HG02642 (cell line): ENCODE data around the gene LMX1A.

Experiments
- ATAC-seq: cut with Tn5 transposase; IDR thresholded peaks from one replicate; pipeline ENCODE4 v1.9.1; 2021; ENCODE audit warnings: mild to moderate bottlenecking; ENCODE audit not compliant: unreplicated experiment, poor library complexity

Gene LMX1A

DNA sequence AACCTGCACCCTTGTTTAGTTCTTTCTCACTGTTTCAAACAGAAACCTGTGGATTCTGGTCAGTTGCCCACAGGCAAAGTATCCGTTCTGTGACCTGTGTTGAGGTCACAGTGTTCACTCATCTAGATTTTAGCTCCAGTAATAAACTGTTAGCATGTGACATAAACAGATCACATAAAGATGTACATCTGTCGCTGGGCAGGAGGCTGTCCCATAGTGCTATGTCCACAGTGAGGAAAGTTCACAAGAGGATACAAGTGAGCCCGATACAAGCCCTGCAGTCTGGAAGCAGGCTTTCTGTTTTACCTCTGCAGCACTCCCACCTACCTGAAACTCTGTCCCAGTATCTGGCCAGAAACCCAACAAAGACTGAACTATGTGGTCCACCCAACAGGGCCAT, 28.4 kb downstream of the LMX1A start:
- no peak for ATAC-seq

DNA sequence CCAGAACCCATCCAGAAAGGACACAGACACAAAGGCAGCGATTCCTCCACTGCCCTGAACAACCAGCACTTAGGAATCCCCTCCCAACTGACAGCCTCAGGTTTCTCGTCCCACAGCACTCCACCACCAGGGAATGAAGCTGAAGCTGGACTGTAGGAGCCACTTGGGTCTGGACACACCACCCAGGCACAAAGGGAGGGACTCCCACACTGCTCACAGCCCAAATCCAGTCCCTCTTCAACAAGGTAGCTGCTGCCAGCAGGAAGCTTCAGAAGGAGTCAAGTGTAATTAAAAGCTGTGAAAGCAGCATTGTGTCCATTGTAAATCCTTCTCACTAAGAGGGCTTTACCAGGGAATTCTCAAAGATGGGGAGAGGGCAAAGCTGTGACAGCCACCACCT, 29.0 kb downstream of the LMX1A start:
- ATAC-seq = no peak

DNA sequence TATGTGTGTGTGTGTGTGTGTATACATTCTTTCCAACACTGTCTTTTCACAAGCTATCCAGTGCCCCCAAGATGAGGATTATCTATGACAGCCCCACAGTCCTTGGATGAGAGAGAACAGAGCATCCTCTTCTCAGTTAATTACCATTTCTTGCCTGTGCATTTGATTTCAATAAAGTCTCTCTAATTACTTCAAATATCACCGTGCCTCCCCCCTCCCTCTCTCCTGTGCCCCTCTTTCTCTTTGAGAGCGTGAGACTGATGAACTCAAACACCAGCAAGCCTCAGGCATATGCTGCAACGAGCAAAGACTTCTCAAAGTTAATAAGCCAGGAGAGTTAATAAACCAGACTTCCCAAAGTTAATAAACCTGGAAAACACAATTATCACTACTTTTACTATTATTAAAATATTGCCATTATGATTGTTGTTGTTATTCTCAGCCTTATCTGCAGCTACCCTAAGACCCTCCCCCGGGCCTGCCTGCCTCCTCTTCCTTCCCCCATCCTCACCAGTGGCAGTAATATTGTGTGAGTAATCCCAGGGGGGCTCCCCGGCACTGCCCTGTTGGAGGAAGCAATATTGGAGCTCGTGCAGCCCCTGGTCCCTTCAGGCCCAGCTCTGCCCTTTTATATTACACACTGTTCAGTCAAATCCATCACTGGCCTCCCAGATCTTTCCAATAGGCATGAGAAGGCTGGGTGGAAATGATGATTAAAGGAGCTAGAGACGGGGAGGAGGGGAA, 30.9 kb downstream of the LMX1A start:
- ATAC-seq = no peak

DNA sequence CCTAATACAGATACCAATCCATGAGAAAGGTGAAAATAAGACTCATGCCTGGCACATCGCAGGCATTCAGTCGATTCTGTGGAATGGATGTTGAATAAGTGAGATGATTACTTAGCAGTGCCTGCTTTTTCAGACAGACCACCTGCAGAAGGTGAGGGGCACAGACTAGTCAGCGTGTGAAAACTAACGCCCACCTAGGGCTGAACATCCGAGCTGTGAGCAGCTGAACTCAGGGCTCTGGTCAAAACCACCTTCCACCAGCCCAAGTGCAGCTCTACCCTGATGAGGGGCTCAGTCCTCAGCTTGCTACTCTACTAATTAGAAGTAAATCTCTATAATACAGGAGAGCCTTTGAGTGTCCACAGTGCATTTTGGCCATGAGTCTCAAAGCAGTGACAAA, 32.5 kb downstream of the LMX1A start:
- no peak for ATAC-seq

DNA sequence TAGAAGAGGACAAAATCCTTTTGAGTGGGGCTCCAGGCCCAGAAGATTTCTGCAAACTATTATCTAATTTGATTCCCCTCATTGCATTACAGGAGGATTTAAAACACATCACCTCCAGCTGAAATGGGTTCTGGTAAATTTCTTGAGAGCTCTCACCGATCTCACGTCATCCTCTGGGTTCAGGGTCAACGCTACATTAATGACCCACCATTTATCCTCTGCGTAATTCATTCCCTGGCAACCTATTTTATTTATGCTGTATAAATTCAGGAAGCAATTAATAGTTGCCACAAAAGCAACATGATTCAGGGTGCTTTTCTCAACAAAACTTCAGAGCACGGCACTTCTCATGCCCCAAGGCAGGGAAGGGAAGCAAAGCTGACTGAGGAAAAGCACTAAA, 38.9 kb downstream of the LMX1A start:
- no peak for ATAC-seq

DNA sequence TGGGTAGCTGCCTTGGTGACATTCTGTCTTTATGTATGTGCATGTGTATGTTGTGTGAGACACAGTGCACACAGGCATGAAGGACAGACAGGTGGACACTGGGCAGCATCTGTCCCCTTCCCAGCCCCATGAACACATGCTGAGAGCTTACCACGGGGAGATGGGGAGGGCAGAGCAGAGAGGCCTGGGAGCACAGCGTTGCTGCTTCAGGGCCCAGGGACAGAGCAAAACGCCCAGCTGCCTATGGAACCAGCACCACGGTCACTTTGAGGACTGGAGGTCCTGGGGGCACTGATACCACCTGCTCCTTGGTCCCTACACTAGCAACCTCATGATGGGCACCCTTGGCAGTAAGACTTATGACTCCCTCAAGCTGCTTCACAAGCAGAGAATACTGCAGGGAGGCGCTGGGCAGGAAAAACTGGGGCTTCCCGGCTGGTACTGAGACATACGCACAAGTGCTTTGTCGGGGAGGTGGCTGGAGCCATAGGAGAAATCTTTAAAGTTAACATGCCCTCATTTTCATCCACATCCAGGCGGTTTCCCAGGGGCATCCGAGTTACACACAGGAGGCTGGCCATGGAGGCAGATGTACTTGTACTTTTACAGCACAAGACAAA, 40.3 kb downstream of the LMX1A start:
- ATAC-seq = no peak

DNA sequence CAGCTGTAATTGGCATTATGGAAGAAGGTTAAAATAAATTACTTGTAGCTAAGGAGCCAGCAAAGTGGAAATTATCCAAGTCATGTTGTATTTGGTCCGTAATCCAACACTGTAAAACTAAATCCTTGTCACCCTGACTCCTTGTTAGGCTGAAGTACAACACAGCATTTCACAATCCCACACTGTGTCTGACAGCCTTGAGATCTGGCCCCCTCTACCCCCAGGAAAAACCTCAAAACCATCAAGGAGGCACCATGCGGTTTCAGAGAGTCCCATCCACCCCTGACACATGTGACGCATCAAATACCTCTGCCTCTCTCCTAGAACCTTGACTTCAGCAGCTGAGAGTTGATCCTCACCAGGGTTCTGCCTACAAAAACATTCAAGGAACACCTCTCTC, 41.0 kb downstream of the LMX1A start:
- no peak for ATAC-seq

DNA sequence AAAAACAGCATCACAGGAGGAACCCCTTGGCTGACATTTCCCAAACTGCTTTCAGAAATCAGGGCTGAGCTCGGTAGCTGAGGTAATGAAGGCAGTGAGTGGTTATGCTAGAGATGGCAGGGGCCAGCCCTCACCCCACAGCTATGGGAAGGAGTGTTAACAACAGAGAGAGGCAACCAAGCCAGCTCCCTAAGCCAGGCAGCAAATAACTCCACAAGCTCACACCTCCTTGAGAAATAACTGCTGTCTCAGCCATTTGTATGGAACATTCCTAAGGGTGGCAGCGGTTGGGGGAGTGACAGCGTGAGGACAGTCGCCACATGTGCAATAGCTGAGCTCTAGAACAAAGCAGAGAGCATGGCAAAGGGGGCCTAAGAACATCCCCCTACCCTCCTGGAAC, 42.6 kb downstream of the LMX1A start:
- no peak for ATAC-seq

DNA sequence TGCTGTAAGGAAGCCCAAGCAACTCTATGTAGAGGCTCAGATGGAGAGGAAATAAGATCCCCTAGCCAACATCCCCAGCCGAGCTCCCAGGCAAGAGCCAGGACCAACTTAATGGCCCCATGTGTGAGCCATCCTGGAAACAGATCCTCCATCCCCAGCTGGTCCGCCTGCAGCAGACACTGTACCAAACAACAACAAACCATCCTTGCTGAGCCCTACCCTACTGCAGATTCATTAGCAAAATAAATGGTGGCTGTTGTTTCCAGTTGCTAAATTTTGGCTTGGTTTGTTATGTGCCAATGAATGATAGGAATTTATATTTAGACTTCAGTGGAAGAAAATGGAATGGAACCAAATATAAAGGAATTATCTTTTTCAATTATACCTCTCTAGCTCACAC, 43.9 kb downstream of the LMX1A start:
- ATAC-seq = no peak

DNA sequence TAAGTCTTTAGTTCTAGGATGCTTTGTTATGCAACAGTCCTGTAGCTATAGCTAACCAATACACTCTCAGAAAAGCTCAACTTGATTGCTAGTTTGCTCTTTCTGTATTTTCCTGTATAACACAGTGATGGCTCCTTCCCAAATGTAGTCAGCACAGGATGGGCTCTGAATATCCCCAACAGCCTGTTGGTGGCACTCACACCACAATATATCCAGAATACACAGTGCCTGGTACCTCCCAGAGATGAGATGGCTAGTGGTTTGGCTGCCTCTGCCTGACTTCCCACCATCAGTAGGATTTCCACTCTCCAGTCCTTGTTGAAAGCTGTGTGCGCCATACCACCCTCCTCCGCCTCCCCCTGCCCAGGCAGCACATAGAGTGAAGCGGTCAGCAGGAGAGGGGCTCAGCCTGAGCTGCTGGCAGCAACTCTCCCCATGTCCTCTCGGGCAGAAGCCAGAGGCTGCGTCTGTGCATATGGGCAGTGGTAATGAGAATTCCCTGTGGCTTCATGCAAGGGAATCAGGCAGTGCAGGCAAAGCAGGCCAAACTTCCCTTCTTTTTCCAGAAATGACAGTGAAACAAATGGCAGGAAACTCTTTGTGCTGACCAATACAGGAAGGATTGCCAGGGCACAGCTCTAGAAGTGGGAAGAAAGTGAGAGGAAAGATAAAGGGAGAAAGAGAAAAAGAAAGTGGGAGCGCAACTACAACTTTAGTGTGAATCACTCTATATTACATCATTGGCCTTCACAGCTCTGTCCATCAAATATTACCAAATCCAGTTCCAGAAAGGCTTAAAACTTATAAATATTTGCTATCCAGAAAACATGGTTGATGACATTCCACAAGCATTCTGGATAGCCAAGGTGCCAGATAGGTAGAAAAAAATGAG, 49.7 kb downstream of the LMX1A start:
- ATAC-seq = no peak

DNA sequence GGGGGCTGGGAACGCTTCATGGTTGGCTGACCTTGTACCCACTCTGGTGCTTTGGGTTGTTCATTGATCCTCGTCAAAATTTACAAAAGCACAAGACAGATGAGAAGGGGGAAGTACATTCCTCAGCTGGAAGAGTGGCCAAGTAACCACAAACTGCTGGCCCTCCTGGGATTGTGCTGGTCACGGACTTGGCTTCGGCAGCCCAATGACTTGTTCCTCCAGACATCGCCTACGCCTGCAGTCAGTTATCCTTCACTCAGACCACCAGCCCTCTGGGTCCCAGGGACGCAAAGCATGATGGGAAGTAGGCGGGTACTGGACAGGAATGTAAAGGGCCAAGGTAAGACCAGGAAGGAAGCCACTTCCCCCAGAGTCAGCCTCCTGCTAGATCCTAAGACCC, 53.1 kb downstream of the LMX1A start:
- ATAC-seq = no peak

DNA sequence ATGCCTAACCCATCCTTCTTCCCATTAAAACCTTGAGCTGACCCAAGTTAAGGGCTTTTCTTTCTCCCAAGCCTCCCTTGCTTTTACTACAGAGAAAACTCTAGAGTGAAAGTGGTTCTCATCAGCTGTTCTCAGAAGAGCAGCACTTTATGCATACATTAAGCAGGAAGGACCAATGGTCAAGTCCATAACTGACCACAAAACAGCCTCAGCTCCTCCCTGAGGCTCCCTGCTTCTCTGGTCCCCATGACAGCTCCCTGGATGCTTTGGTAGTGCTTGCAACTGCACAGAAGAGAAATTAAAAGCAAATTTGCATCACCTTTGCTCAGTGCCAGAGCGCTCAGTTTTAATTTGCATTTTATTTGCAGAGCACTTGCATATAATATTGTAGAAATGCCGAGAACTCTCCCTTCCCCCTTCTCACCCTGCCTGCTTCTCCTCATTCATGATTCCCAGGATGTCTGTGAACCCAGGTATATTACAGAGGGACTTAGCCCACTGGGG, 56.1 kb downstream of the LMX1A start:
- ATAC-seq = no peak

DNA sequence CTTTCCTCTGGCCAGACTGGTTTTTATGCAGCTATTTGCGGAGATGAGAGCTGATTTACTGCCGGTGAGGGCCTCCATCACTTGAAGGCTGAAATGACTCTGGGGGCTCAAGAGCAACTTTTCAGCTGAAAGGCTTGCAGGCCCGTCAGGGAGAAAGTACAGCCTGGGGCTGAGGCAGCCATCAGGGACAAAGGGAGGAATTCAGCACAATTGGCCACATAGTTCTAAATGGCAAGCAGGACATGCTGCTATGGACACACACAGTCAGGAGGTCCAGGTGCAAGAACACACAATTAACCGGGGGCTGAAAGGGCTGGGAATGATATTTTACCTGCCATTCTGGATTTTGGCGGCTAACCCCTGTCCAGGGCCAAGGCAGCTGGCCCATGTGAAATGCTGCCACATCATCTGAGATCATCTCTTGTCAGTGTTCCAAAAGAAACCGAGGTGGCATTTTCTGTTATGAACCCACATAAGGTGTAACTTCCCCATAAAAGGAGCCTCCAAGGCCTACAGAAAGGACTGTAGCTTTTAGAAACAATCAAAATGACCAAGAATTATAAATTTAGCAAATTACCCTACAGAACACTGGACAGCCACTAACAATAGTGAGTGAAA, 58.2 kb downstream of the LMX1A start:
- ATAC-seq = no peak

DNA sequence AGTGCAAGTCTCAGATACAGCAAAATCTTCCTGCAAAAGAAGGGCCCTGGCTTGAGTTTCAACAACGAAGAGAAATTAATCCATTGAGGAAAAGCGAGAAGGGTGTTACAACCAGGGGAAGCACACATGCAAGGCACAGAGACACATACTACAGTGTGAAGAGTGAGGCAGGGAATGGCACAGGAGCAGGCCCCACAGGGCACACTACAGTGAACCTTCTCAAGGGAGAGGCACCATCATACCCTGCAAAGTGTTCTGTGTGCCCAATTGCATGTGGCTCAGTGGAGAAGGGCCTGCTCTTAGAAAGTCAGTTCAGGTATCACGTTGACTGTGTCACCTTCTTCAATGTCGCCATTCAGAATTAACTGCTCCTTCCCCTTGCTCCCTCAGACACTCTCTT, 60.3 kb downstream of the LMX1A start:
- no peak for ATAC-seq

DNA sequence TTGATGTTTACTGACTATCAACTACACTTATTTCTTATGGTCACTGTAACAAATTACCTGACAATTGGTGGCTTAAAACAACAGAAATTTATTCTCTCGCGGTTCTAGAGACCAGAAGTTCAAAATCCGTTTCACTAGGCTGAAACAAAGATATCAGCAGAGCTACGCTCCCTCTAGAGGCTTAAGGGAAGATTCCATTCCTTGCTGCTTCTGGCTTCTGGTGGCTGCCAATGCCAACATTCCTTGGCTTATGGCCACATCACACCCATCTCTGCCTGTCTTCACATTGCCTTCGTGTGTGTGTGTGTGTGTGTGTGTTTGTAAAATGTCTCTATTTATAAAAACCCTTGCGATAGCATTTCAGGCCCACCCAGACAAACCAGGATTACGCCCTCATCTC, 66.4 kb downstream of the LMX1A start:
- ATAC-seq = no peak

DNA sequence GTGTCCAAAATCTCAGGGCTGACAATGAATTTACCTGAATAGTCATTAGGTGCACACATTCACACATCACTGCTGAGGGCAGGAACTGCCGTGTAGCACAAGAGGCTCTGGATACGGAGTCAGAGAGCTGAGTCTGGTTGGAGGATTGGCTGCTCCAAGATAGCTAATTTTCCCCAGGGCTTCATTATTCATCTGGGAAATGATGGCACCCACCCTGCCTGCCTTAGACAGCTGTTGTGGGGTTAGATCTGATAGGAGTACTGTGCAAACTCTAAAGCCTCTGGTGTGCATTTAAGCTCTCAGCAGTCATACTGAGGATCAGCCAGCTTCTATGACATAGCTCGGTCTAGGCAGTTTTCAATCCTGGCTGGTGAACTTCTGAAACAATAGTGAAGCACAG, 67.0 kb downstream of the LMX1A start:
- no peak for ATAC-seq

DNA sequence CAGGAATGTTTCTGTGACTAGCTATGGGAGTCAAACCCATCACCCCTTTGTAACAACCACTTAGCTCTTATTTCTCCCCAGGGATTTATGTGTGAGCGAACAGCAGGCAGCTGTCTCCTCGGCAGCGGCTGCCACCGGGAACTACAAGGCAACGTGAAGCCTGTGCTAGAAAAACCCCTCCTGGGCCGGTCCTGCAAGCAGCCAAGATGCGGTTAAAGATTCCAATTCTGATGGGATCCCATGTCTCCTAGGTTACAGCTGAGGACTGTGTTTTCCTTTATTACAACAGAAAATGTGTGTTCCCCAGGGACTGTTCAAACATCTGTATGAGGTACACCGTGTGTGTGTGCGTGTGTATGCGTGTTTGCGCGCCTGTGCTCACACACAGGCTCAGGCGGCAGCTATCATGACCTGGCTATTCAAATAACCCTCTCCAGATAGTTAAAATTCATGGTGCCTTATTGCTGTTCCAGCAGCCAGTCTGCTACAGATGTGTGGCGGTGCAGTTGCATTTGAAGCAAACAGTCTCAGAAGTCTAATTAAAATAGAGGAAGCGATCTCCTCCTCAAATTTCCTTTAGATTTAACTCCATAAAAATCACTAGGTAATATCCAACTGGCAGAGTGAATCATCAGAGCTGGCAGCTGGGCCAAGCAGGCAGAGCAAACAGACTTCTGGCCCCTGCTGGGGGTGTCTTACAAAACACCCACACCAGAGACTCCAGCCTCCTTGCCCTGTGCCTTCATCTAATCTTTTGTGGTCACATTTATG, 68.0 kb downstream of the LMX1A start:
- no peak for ATAC-seq

DNA sequence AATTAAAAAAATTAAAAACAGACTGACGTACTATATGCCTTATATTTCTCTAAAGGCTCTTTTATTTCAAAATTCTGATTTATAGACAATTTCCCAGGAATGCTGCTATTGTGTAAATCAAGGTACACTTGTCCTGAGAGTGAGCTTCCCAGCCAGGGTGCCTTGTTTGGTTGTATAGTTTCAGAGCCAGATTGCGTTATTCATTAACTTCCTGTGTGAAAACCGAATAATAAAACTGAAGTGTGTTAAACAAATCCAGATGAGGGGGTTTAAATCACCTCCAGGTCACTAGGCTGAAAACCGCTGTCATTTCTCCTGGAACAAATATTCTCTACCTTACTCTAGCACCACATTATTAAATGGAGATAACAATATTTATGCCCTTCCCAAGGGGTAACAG, 68.7 kb downstream of the LMX1A start:
- ATAC-seq = no peak

DNA sequence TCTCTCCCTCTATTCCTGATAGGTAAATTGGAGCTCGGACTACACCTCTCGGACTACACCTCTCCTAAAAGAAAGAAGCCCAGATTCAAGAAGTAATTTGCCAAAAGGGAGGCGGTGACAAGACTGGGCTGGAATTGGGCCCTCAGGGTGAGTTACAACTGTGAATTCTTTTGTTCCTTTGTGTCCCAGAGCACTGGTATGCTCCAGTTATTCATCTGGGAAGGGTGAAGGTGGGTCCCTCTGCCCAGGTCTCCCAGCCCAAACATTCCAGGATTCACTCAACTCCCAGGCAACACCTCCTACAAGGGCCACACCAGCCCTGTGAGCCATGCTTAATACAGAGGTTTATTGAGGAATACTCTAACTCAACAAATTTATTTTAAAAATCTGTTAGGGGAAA, 69.2 kb downstream of the LMX1A start:
- ATAC-seq = no peak

DNA sequence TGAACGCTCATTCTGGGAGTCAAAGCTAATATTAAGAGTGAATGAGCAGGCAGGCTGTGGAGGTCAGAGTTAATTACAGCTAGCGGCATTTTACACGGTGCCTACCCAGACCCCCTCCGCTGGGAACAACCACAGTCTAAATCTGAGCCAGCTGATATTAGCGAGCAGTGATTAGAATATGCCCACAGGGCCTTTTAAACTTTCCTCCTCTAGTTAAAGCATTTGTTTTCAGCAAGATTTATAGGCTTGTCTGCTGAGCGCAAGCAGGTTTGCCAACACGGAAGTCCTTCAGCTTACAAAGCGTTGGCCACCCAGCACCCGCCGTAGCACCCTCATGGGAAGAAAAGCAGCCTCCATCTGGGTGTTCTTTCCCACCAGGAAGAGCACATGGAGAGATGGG, 72.1 kb downstream of the LMX1A start:
- no peak for ATAC-seq
